Stimulated activated CD4-positive, alpha-beta T cell treated with anti-CD3 and anti-CD28 coated beads, Interleukin-4, amount 100 ng/mL, for 4 hours (primary cell): Measurements from ENCODE around the gene TJP1.

ENCODE experiments used
- DNase-seq, 2 experiments: peaks; one replicate each; pipeline ENCODE4 v3.0.0-alpha.2; 2020

Gene TJP1

DNA sequence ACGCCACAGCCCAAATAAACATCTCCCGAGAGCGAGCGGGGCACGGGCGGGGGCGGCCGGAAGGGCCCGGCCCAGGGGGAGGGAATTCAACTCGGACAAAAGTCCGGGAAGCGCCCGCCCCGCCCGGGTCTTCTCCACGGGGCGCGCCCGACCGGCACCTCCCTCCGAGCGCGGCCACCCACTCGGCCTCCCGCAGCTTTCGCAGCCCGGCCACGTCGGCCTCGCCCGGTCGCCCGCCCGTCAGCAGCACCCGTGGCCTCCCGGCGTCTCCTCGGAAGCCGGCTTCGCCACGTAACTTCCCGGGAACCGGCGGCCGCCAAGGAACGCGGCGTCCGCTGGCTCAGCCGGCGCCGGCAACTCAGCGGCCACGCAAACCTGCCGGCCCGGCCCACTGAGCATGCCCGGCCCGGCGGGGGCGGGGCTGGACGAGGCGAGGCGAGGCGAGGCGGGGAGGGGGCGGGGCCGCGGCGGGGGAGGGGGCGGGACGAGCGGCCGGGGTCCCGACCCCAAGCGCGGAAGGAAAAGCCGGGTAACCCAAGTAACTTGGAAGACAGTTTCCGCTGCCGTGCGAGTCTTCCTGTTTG lies at the start of gene TJP1:
TSS of gene TJP1 (minus strand) at position 369 of the 584 bp plus-strand sequence. CDS start 440 bp downstream, outside the sequence.
- DNase-seq, result no peak

DNA sequence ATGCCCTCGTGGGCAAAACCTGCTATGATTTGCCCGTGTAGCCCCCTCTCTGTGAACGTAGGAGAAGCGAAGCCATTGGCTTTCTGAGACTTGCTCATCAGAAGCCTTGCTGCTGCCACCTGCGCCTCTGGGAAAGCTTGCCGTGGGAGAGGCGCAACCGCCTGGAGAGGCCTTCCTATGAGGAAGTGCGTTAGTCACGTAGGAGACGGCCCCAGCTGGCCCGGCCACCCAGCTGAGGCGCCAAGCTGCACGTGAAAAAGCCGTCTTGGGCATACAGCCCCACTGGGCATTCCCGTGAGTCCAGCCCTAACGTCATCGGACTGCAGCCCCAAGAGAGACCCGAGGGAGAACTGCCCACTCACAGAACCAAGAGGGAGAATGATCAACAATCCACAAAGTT lies 49.1 kb upstream of the TJP1 start:
- no peak for DNase-seq

DNA sequence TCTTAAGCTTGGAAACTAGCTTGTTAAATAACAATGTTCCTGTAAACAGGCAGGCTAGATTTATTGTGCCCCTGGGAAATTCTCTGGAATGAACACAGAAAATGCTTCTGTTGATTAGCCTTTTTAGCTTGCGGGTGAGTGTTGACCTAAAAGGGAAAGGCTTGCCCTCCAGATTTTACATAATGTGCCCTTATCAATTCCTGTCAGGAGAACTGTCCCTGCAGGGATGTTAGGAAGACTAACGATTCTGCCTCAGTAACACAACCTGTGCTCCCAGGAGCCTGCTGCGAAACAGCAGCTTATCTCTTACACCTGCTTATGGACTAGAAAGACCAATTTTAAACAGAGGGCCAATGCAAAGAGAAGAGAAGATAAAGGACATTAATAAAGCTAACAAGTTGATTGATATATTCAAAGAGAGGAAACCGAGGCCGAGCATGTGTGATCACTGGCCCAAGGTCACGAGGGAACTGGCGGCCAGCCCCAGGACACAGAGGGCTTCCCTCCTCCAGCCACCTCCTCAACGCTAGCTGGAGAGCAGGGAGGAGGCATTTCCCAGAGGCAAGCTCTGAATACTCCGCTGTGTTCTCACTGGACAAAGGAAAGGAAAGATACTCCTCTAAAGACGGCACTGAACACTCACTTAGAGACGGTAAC lies 48.4 kb upstream of the TJP1 start:
- DNase-seq, result no peak

DNA sequence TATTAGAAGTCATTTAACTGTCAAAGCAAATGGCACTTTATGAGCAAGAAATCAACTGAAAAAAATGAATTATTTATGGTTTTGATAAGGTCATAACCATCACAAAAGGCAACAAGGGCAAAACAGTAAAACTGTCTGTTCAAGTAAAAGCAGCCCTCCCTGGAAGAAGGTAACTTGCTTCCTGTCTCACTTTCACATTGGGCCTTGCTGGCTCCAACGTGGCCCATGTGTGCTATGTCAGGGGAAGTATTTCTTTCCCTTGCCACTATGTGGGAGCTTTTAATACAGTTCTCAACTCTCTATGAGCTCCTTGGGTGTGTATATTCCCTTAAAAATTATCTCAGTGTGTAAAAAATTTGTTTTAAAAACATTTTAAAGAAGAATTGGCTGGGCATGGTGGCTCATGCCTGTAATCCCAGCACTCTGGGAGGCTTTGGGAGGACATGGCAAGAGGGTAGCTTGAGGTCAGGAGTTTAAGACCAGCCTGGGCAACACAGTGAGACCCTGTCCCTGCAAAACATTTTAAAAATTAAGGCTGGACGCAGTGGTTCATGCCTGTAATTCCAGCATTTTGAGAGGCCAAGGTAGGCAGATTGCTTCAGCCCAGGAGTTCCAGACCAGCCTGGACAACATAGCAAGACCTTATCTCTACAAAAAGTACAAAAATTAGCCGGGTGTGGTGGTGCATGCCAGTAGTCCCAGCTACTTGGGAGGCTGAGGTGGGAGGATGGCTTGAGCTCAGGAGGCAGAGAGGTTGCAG lies 45.2 kb upstream of the TJP1 start:
- no peak for DNase-seq

DNA sequence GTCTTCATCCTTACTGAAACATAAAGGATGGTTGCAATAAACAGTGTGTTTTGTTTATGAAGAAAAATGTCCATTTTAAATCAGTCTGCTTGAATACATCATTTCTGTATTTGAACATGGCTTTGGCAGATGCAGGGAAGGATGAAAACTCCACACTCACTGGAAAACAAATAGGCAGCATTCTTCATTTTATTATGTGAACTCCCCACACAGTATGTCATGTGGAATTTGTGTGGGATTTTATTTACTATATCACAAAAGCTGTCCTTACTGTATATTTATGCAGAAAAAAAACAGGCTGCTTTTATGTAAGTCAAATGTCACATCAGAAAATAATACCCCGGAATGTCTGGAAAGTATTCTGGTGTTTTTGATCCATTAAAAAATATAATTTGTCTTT lies 44.1 kb upstream of the TJP1 start:
- no peak for DNase-seq

DNA sequence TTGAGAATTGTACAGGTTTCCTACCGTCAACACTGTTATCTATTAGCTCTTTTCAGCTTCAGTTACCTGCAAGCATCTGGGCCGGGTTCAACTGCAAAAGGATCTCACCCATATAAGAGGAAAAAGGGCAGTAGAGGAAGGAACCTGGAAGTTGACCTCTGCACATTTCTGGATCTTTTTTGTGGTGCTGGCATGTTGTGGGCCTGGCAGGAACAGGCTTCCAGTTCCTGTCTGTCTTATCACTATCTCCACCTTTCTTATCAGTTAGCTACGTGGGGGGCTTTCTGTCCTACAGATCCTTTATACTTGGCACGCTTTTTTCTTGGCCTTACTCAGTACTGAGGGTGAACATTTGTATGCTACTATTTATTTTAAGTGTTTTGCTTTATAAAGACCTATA lies 42.2 kb upstream of the TJP1 start:
- DNase-seq, result no peak

DNA sequence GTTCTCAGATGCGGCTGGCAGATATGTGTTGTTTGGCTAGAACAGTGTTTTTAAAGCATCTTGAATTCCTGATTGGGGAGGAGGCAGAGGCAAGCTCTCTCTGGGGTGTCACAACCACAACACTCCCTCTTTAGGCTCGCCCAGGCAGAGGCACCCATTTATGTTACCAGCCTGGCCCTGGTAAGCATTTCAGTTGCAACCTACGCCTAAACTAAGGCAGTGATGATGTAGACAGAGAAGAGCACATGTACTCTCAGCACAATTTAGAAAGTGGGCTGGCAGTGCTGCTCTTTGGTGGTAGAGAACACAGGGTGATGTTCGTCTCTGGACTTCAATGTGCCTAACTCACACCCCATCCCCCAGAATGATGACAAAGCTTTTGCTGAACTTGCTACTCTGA lies 41.2 kb upstream of the TJP1 start:
- no peak for DNase-seq

DNA sequence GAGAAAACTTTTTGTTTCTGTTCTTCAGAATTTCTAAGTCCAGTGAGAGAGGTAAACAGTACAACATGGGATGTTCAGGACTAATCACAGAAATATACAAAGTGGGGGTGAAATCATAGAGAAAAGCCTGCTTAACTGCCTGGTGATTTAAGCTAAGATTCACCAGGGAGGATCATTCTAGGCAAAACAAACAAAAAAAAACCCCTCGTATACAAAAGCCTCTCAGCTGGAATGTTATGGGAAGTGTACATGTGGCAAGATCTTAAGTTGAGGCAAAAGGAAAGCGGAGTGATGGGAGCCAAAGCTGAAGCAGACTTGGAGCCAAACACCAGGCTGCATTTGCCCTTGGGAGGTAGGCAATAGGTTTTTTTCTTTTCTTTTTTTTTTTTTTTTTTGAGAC lies 40.0 kb upstream of the TJP1 start:
- no peak for DNase-seq

DNA sequence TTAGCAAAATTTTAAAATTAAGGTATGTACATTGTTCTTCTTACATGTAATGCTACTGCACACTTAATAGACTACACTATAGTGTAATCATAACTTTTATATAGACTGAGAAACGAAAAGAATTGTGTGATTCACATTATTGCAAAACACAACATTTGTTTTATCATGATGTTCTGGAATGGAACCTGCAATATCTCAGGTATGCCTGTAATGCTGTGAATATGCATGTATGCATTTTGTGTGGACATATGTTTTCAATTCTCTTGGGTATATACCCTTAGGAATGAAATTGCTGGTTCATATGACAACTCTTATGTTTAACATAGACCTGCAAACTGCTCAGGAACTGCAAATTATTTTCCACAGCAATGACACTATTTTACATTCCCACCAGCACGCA lies 38.6 kb upstream of the TJP1 start:
- DNase-seq, result no peak

DNA sequence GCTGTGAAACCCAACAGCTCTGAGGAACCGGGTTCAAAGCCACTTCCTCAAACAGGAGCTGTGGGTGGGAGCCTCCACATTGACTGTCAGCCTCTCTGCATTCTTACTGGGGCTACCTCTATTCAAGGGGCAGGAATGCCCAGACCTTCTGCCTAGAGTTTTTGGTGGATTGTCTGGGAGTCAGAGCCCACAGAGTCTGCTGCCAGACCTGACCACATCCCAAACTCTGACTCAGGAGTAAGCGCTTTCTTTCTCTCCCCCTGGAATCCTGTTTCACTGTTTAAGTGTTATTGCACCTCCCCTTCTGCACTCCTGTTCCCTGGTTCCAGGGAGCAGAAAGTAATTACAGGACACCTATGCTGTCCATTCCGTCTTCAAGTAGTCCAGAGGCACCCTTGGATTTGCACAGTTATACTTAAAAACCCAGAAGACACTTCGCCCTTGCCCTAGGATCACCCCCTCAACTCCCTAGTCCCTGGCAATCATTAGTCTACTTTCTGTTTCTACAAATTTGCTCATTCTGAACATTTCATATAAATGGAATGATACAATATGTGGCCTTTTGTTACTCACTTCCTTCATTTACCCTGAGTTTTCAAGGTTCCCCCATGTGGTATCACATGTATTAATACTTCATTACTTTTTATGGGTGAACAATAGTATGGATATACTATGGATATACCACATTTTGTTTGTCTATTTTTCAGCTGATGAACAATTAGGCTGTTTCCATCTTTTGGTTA lies 37.9 kb upstream of the TJP1 start:
- DNase-seq, result no peak

DNA sequence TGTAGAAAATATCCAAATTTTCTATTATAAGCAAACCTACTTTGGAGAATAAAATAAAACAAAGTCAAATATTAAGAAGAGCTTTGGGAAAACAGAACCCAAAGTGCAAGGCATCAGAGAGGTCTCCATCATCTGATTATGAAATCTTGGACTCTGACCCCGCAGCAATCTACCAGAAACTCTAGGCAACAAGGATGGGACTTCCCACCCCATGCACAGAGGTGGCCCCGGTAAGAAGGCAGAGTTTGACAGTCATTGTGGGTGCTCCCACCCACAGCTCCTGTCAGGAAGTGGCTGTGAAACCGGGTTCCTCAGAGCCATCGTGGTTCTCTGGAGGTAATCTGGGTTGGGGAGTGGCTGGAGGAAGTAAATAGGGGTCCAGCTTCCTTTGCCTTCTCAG lies 37.0 kb upstream of the TJP1 start:
- DNase-seq, result no peak

DNA sequence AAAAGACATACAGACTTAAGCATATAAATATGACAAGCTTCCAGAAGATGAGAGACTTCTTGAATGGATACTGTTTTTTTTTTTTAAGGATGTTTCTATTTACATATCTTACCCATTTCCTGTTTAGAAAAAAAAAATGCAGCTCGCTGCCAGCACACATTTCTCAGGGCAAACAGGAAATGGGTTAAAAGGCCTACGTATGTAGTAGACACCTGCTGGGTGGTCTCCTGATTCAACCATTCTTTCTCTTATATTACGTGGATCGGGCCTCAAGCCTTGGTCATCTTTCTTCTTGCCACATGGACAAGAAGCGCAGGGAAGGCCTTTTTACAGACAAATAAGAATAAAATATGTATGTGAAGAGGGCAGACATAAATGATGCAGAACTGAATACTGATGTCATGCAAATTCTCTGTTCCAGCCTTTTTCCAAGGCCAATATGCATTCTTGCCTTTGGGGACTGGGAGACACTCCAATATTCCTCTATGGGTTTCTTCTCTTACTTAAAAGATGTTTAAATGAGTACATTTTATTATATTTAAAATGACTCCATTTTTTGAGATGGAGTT lies 35.0 kb upstream of the TJP1 start:
- DNase-seq, result no peak

DNA sequence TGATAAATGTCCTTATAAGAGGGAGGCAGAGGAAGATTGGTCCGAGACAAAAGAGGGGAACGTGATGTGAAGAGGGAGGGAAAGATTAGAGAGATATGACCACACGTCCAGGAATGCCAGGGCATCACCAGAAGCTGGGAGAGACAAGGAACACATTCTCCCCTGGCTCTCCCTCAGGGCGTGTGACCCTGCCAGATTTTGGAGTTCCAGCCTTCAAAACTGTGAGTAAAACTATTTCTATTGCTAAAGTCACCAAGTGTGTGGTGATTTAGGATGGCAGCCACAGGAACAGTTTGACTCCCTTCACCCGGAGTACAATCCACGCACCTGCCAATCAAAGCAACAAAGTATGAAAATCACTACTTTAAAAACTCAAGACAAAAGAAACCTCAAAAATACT lies 32.1 kb upstream of the TJP1 start:
- no peak for DNase-seq

DNA sequence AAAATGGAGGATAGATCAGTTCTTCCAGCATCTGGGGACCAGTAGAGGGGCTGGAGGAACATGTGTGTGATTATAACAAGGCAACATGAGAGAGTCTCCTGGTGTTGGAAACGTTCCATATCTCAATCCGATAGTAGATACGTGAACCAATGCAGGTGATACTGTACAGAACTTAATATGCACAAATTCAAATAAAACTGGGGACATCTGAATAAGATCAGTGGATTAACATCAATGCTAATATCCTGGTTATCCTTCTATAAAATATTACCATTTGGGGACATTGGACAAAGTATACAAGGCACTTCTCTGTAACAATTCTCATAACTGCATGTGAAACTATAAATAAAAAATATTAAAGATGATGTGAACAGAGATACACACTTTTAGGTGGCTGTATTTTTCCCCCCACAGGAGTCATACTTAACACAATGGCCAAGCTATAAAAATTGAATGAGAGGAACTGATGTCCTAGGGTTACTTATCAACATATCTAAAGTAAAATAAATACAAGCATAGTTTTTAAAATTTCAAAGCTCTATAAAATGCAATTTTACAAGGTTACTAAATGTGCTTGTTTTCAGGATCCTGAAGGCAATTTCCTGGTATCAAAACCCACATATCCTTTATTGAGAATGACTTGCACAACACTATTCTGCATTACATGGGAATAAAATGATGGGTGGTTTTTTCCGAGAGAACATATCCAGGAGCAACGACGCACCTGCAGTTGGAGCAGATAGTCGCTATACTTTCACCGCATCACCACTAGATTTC lies 31.1 kb upstream of the TJP1 start:
- no peak for DNase-seq

DNA sequence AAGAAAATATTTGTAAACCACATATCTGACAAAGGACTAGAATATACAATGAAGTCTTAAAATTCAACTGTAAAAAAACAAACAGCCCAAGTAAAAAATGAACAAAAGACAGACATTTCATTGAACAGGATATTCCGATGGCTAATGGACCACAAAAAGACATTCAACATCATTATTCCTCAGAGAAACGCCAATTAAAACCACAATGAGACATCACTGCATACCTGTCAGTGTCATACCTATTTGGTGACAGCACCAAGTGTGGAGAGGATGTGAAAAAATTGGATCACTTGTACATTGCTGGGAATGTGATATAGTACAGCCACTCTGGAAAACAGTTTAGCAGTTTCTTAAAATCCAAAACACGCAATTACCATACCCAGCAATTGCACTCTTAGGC lies 29.9 kb upstream of the TJP1 start:
- DNase-seq, result no peak

DNA sequence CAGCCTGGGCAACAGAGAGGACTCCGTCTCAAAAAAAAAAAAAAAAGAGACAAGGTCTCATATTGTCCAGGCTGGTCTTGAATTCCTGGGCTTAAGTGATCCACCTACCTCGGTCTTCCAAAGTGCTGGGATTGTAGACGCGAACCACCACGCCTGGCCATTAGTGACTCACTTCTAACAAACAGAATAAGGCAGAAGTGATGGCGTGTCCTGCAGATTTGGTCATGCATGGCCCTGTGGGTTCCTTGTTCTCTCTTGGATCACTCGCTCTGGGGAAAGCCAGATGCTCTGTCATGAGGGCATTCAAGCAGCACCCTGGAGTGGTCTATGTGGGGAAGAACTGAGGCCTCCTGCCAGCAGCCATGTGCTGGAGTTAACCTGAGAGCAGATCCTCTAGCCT lies 27.4 kb upstream of the TJP1 start:
- DNase-seq, result no peak

DNA sequence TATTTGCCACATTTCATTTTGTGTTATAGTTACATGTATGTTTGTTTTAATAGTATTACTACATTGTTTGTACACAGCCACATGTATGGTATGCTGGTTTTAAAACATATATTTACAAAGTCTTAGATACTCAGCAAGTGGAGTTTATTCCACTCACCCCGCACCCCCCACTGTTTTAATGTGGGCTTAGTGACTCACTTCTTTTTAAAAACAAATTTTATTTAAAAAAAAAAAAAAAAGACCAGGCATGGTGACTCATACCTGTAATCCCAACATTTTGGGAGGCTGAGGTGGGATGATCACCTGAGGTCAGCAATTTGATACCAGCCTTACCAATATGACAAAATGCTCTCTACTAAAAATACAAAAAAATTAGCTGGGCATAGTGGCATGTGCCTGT lies 26.9 kb upstream of the TJP1 start:
- DNase-seq, result no peak

DNA sequence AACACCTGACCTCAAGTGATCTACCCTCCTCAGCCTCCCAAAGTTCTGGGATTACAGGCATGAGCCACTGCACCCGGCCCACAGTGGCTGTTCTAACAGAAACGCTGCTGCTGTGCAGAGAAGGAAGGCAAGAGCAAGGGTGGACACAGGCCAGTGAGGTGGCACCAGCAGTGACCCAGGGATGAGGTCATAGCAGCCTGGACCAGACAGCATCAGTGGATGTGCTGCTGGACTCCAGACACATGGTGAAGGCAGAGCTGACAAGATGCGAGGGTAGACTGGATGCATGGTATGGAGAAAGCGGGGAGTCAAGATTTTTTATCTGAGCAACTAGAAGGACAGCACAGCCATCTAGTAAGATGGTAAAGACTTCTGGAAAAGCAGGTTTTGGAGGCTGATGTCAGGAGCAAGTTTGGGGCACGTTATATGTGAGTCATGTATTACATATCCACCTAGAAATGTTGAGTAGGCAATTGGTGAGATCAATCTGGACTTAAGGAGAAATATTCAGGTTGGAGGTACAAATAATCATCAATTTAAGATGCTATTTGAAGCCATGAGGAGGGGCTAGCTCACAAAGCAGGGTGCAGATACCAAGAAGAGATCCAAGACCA lies 22.1 kb upstream of the TJP1 start:
- no peak for DNase-seq

DNA sequence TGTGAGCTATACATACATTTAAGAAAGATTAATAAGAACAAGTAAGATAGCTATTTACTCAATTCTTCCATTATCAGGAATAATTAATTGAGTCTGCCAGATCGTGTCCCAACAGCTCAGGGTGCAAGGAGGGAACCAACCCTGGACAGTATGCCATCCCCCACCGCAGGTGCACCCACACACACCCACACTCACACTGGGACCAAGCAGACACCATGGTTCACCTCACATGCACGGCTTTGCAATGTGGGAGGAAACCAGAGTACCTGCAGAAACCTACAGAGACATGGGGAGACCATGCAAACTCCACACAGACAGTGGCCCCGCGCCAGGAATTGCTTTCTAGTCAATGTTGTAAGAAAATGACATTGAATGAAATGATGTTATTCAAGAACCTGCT lies 20.0 kb upstream of the TJP1 start:
- no peak for DNase-seq

DNA sequence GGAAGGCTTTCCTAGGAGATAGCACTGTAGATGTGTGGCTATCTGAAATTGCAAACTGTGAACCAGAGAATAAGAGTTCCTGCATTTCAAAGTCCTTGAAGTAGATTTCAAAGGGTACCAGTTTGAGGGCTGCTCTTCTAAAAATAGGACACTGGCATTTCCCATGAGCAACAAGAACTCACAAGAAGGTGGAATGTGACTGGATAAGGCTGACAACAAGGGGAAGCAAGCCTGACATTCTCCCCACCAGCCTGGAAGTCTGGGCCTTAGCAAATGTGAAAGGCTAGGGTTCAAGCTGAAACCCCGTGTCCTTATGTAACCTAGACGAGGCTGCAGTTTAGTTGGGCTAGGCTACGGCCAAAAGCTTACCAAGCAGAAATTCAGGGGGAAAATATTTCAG lies 18.7 kb upstream of the TJP1 start:
- no peak for DNase-seq

DNA sequence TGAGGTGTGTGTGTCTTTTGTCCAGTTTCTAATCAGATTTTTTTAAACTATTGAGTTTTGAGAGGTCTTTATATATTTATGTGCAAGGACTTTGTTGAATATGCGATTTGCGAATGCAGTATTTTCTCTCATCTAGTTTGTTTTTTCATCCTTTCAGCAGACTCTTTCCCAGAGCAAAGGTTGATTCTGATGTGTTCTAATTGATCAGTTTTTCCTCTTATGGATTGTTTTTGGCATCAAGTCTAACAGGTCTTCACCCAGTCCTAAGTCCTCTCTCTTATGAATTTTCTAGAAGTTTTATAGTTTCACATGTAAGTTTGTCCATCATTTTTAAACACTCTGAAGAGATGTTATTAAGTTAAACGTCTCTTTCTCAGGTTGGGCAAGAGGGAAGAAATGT lies 17.8 kb upstream of the TJP1 start:
- DNase-seq, result no peak

DNA sequence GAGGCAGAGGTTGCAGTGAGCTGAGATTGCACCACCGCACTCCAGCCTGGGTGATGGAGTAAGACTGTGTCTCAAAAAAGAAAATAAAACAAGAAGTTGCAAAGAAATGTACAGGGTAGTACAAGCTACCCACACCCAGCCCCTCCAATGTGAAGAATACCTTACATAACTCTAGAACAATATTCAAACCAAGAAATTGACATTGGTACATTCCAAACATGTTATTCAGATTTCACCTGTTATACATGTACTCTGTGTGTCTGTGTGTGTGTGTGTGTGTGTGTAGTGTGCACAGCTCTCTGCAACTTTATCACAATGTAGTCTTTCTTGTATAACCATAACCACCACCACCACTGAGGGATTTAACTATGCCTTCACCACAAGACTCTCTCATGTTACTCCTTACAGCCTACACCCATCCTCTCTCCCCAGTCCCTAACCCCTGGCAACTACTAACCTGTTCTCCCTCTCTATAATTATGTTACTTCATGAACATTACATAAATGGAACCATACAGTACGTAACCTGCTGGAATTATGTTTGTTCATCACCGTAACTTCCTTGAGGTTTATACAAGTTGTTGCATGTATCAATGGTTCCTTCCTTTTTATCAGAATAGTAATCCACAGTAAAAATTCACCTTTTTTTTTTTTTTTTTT lies 16.2 kb upstream of the TJP1 start:
- DNase-seq, result no peak
